Erythroblast (primary cell): ENCODE data around the gene SLC1A3.

Source experiments
- GATA1 ChIP-seq: IDR thresholded peaks from 2 replicates; pipeline ENCODE4 v1.6.1; 2011; ENCODE audit warnings: low read depth, mild to moderate bottlenecking, control low read depth, low read length, moderate library complexity
- POLR2A ChIP-seq: IDR thresholded peaks from 2 replicates; pipeline ENCODE4 v1.6.1; 2011; ENCODE audit warnings: mild to moderate bottlenecking, low read length

DNA sequence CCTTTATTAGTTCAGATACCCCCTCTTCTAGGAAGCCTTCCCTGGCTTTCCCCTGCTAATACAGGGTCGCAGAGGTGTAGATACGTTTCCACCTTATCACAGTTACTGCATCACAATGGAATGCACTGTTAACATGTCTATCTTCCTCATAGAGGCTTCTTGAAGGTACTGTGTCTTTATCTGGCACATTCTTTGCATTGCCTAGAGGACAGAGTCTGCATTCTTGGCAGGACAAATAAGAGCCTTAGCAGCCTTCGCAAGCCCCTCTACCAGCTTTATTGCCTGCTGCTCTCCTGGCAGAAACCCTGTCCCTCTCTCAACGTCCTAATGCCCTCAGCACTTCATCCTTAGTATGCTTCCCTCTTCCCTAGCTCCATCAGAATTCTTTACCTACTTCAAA, 31.6 kb downstream of the SLC1A3 start:
- TF ChIP-seq POLR2A (no peak), GATA1 (no peak)
